Mucosa of descending colon (tissue), 3 donors: ENCODE data around the gene GOLM1. TPM values are rescaled to one million over a fixed set of nuclear protein-coding genes. Genes with fewer than 3 reads are reported as not detected.

ENCODE experiments used
- ATAC-seq: fragments of 200-7000 bp; cut with Tn5 transposase; one replicate; pipeline ENCODE4 v1.9.1; 2020; ENCODE audit warnings: mild to moderate bottlenecking, moderate library complexity
- DNase-seq, 3 donors: peaks; one replicate each; pipeline ENCODE4 v3.0.0-alpha.2; 2020
- H3K36me3 ChIP-seq: fragments of 200-600 bp; one replicate; pipeline ENCODE4 v1.8.0; 2021; ENCODE audit warnings: low read depth, mild to moderate bottlenecking
- H3K4me1 ChIP-seq: fragments of 200-600 bp; one replicate; pipeline ENCODE4 v1.8.0; 2021; ENCODE audit warnings: low read depth, mild to moderate bottlenecking
- H3K4me3 ChIP-seq: fragments of 200-600 bp; one replicate; pipeline ENCODE4 v1.8.0; 2021; ENCODE audit warnings: mild to moderate bottlenecking
- H3K9me3 ChIP-seq: fragments of 200-600 bp; one replicate; pipeline ENCODE4 v1.8.0; 2021; ENCODE audit warnings: mild to moderate bottlenecking
- intact Hi-C, 2 donors: fragments of 100-400 bp; cut with DNase I in 1 of 2; cut with micrococcal nuclease in 1 of 2; formaldehyde crosslinking; loops; one replicate each; pipeline versions ENCODE4 v1.11.0 to v1.11.1; 2022; cut with DNase I, micrococcal nuclease
- total RNA-seq, 3 donors: library from RNA; stranded (reverse); fragmentation: NEBNext Ultra II Directional in 2 of 3; extraction: Animal tissue kit (Norgen Biotek cat#: 25700) in 2 of 3; gene quantifications; one replicate each; pipeline versions ENCODE4 v1.2.1 to v1.2.4, GENCODE V29; 2021 to 2023
- TF ChIP-seq, protein P1 (sequence below): fragments of 200-600 bp; IDR thresholded peaks from one replicate; pipeline ENCODE4 v1.8.0; 2022; ENCODE audit warnings: antibody characterized with exemption, mild to moderate bottlenecking
- donor health status: DM: no; HTN: no; CAD: no; lungs with moderate emphysema.
- donor health status: DM: no; HTN: no; CAD: no.
- donor health status: DM: no; HTN: yes; CAD: no.

Gene GOLM1
- total RNA-seq, 3 donors from 2014 or later: 172 to 414 (median 333) TPM

- H3K4me1 ChIP-seq: no peaks in the 10 kb centered on the region
- H3K9me3 ChIP-seq: no peaks in the 10 kb centered on the region
- H3K4me3 ChIP-seq: no peak overlapping the region
- no peaks in the 10 kb centered on the region for H3K36me3 ChIP-seq
- ATAC-seq: no peak
- TF ChIP-seq, protein P1, sequence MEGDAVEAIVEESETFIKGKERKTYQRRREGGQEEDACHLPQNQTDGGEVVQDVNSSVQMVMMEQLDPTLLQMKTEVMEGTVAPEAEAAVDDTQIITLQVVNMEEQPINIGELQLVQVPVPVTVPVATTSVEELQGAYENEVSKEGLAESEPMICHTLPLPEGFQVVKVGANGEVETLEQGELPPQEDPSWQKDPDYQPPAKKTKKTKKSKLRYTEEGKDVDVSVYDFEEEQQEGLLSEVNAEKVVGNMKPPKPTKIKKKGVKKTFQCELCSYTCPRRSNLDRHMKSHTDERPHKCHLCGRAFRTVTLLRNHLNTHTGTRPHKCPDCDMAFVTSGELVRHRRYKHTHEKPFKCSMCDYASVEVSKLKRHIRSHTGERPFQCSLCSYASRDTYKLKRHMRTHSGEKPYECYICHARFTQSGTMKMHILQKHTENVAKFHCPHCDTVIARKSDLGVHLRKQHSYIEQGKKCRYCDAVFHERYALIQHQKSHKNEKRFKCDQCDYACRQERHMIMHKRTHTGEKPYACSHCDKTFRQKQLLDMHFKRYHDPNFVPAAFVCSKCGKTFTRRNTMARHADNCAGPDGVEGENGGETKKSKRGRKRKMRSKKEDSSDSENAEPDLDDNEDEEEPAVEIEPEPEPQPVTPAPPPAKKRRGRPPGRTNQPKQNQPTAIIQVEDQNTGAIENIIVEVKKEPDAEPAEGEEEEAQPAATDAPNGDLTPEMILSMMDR: no peak
- intact Hi-C loops: no loop called here
- no peak for DNase-seq
These were observed 35.0 kb upstream of the GOLM1 start for GRCh38 chr9:86134361-86134760.

DNA sequence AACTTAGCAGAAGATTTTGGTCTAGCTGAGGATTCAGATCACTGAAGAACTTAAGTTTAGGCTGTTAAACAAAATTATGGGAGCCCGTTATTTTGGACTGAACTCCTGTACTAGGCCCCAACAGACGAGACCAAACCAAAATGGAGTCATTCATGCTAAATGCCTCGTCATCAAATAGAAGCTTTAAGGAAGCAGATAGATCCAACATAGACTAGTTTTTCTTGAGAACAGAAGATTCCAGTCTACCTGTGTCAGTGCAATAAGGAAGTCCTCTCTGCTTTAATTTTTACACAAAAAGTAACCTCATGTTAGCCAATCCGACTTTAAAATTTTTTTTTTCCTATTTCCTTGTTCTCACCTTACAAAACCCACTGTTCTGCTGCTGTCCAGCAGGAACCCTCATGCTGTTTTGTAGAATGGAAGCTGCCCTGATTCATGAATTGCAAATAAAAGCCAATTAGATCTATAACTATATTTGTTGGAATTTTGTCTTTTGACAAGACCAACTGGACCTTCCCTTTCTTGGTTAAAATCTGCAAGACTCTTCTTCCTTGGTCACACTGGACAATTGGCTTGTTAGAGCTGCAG, 29.0 kb upstream of the GOLM1 start:
- intact Hi-C loops: no loop called here
- H3K9me3 ChIP-seq: no peaks in the 10 kb centered on the region
- no peaks in the 10 kb centered on the region for H3K36me3 ChIP-seq
- ATAC-seq (peak; percentile 45), DNase-seq (no peak)
- TF ChIP-seq, protein P1: no peak
- peaks cover 8% of the 10 kb centered on the region for H3K4me1 ChIP-seq
- no peak overlapping the region for H3K4me3 ChIP-seq

GRCh38 chr9:86126998-86127972, 27.9 kb upstream of the GOLM1 start:
- TF ChIP-seq, protein P1: no peak
- ATAC-seq (peak; percentile 99), DNase-seq (peak; percentile 78 to 89 (median 83))
- H3K4me3 ChIP-seq: no peak overlapping the region
- H3K36me3 ChIP-seq: no peaks in the 10 kb centered on the region
- intact Hi-C loops: no loop called here
- peaks cover 8% of the 10 kb centered on the region for H3K4me1 ChIP-seq
- H3K9me3 ChIP-seq: no peaks in the 10 kb centered on the region

DNA sequence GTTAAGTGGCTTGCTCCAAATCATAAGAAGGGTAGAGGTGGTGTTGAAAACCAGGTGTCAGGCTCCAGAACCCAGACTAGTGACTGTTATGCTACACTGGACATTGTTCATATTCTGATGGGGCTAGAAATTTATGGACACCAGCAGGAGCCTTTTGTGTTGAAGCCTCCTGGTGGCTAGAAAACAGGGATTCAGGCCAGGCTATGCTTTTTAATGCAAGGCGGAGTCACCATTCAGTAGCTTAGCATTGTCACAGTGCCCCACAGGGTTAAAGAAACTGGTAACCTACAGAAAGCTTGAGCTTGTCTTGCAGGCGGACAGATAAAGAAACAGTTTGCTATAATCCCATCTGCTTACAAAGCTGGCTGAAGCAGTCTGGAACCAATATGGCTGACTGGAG, 23.0 kb upstream of the GOLM1 start:
- Histone ChIP-seq H3K4me1 (peaks cover 8% of the 10 kb centered on the region), H3K4me3 (no peak overlapping the region), H3K36me3 (no peaks in the 10 kb centered on the region), H3K9me3 (no peaks in the 10 kb centered on the region)
- TF ChIP-seq, protein P1: no peak
- intact Hi-C loops: no loop called here
- ATAC-seq (no peak), DNase-seq (no peak)

DNA sequence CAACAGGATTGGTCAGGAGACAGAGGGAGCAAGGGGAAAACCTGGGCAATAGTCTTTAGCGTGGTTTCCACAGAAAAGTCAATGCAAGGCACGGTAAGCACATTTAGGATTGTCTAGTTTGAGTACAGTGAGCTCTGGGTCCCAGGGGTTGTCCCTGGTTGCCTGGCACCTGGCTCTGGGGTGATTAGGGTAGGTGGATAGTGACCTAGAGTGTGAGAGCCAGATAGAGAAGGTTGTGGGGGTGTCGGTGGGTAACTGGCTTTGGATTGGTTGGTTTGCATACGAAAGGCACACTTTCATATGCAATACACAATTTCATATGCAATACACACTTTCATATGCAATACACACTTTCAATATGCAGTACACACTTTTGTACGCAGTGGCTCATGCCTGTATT, 20.1 kb upstream of the GOLM1 start:
- intact Hi-C loops: no loop called here
- H3K9me3 ChIP-seq: no peaks in the 10 kb centered on the region
- H3K36me3 ChIP-seq: no peaks in the 10 kb centered on the region
- H3K4me1 ChIP-seq: no peaks in the 10 kb centered on the region
- ATAC-seq: no peak
- TF ChIP-seq, protein P1: no peak
- no peak for DNase-seq
- no peak overlapping the region for H3K4me3 ChIP-seq
